ENCODE results near the gene PNMT.

The PNMT gene

GRCh38 chr17:39674179-39674578, 5.9 kb downstream of the PNMT start:
- no peaks in the 10 kb centered on the region for H3K9me3 ChIP-seq (ENCODE audit: insufficient read depth, low read depth, low read length)
- WGBS = 90% methylated on average over 5 of the region's 5 CpGs
- peaks cover 7% of the 10 kb centered on the region; the same call in 1 of the 2 replicates for H3K36me3 ChIP-seq (ENCODE audit: insufficient read depth, low read length)
- H3K27ac ChIP-seq (ENCODE audit: low read depth, low read length) = no peak overlapping the region
- H3K27me3 ChIP-seq (ENCODE audit: insufficient read depth, low read length) = peaks cover 7% of the 10 kb centered on the region
- H3K9ac ChIP-seq (ENCODE audit: low read depth, low read length) = no peak overlapping the region
- H3K4me3 ChIP-seq (ENCODE audit: low read length) = no peak overlapping the region
- no peaks in the 10 kb centered on the region; the same call in 1 of the 2 replicates for H3K4me1 ChIP-seq (ENCODE audit: insufficient read depth, low read length)

GRCh38 chr17:39674702-39675389, 6.6 kb downstream of the PNMT start:
- H3K9ac ChIP-seq (ENCODE audit: low read depth, low read length) = no peak overlapping the region
- 62% methylated on average over 11 of the region's 11 CpGs for WGBS
- H3K4me3 ChIP-seq (ENCODE audit: low read length) = no peak overlapping the region
- no peaks in the 10 kb centered on the region; the same call in 1 of the 2 replicates for H3K4me1 ChIP-seq (ENCODE audit: insufficient read depth, low read length)
- H3K27me3 ChIP-seq (ENCODE audit: insufficient read depth, low read length) = peaks cover under 1% of the 10 kb centered on the region; the same call in 1 of the 2 replicates
- peaks cover 7% of the 10 kb centered on the region; the same call in 1 of the 2 replicates for H3K36me3 ChIP-seq (ENCODE audit: insufficient read depth, low read length)
- H3K9me3 ChIP-seq (ENCODE audit: insufficient read depth, low read depth, low read length) = no peaks in the 10 kb centered on the region
- no peak overlapping the region for H3K27ac ChIP-seq (ENCODE audit: low read depth, low read length)

GRCh38 chr17:39675390-39676082, 7.3 kb downstream of the PNMT start:
- Histone ChIP-seq H3K9me3 (ENCODE audit: insufficient read depth, low read depth, low read length) (no peaks in the 10 kb centered on the region), H3K27me3 (ENCODE audit: insufficient read depth, low read length) (no peaks in the 10 kb centered on the region), H3K36me3 (ENCODE audit: insufficient read depth, low read length) (peaks cover 7% of the 10 kb centered on the region), H3K4me3 (ENCODE audit: low read length) (no peak overlapping the region), H3K27ac (ENCODE audit: low read depth, low read length) (no peak overlapping the region), H3K9ac (ENCODE audit: low read depth, low read length) (no peak overlapping the region), H3K4me1 (ENCODE audit: insufficient read depth, low read length) (no peaks in the 10 kb centered on the region; the same call in 1 of the 2 replicates)
- WGBS = 86% methylated on average over 10 of the region's 10 CpGs

- Histone ChIP-seq H3K36me3 (ENCODE audit: insufficient read depth, low read length) (peaks cover 14% of the 10 kb centered on the region), H3K4me1 (ENCODE audit: insufficient read depth, low read length) (no peaks in the 10 kb centered on the region; the same call in 1 of the 2 replicates), H3K9ac (ENCODE audit: low read depth, low read length) (no peak overlapping the region), H3K27ac (ENCODE audit: low read depth, low read length) (no peak overlapping the region), H3K4me3 (ENCODE audit: low read length) (no peak overlapping the region), H3K9me3 (ENCODE audit: insufficient read depth, low read depth, low read length) (no peaks in the 10 kb centered on the region), H3K27me3 (ENCODE audit: insufficient read depth, low read length) (no peaks in the 10 kb centered on the region)
- WGBS = 88% methylated on average over 7 of the region's 7 CpGs
Measured at GRCh38 chr17:39676198-39676819, 8.1 kb downstream of the PNMT start.

- WGBS = 91% methylated on average over 6 of the region's 8 CpGs
- Histone ChIP-seq H3K27ac (ENCODE audit: low read depth, low read length) (no peak overlapping the region), H3K9me3 (ENCODE audit: insufficient read depth, low read depth, low read length) (no peaks in the 10 kb centered on the region), H3K27me3 (ENCODE audit: insufficient read depth, low read length) (no peaks in the 10 kb centered on the region), H3K4me3 (ENCODE audit: low read length) (no peak overlapping the region), H3K9ac (ENCODE audit: low read depth, low read length) (no peak overlapping the region), H3K36me3 (ENCODE audit: insufficient read depth, low read length) (peaks cover 15% of the 10 kb centered on the region), H3K4me1 (ENCODE audit: insufficient read depth, low read length) (no peaks in the 10 kb centered on the region; the same call in 1 of the 2 replicates)
Measured at GRCh38 chr17:39677072-39677471, 8.8 kb downstream of the PNMT start.

GRCh38 chr17:39677542-39678339, 9.5 kb downstream of the PNMT start:
- Histone ChIP-seq H3K27me3 (ENCODE audit: insufficient read depth, low read length) (no peaks in the 10 kb centered on the region), H3K4me1 (ENCODE audit: insufficient read depth, low read length) (no peaks in the 10 kb centered on the region; the same call in 1 of the 2 replicates), H3K36me3 (ENCODE audit: insufficient read depth, low read length) (peaks cover 15% of the 10 kb centered on the region), H3K9me3 (ENCODE audit: insufficient read depth, low read depth, low read length) (no peaks in the 10 kb centered on the region), H3K27ac (ENCODE audit: low read depth, low read length) (no peak overlapping the region), H3K4me3 (ENCODE audit: low read length) (no peak overlapping the region), H3K9ac (ENCODE audit: low read depth, low read length) (no peak overlapping the region)
- WGBS = 92% methylated on average over 13 of the region's 13 CpGs

GRCh38 chr17:39678340-39679116, 10.3 kb downstream of the PNMT start:
- Histone ChIP-seq H3K4me3 (ENCODE audit: low read length) (no peak overlapping the region), H3K27me3 (ENCODE audit: insufficient read depth, low read length) (no peaks in the 10 kb centered on the region), H3K27ac (ENCODE audit: low read depth, low read length) (no peak overlapping the region), H3K9ac (ENCODE audit: low read depth, low read length) (no peak overlapping the region), H3K36me3 (ENCODE audit: insufficient read depth, low read length) (peaks cover 21% of the 10 kb centered on the region), H3K9me3 (ENCODE audit: insufficient read depth, low read depth, low read length) (no peaks in the 10 kb centered on the region), H3K4me1 (ENCODE audit: insufficient read depth, low read length) (no peaks in the 10 kb centered on the region; the same call in 1 of the 2 replicates)
- WGBS = 84% methylated on average over 13 of the region's 13 CpGs

- H3K9ac ChIP-seq (ENCODE audit: low read depth, low read length) = no peak overlapping the region
- H3K4me3 ChIP-seq (ENCODE audit: low read length) = no peak overlapping the region
- peaks cover 28% of the 10 kb centered on the region for H3K36me3 ChIP-seq (ENCODE audit: insufficient read depth, low read length)
- H3K9me3 ChIP-seq (ENCODE audit: insufficient read depth, low read depth, low read length) = no peaks in the 10 kb centered on the region
- no peaks in the 10 kb centered on the region; the same call in 1 of the 2 replicates for H3K4me1 ChIP-seq (ENCODE audit: insufficient read depth, low read length)
- H3K27ac ChIP-seq (ENCODE audit: low read depth, low read length) = no peak overlapping the region
- no peaks in the 10 kb centered on the region for H3K27me3 ChIP-seq (ENCODE audit: insufficient read depth, low read length)
- 86% methylated on average over 12 of the region's 12 CpGs for WGBS
Measured at GRCh38 chr17:39679521-39680192, 11.4 kb downstream of the PNMT start.

- Histone ChIP-seq H3K27ac (ENCODE audit: low read depth, low read length) (no peak overlapping the region), H3K36me3 (ENCODE audit: insufficient read depth, low read length) (peaks cover 20% of the 10 kb centered on the region; the same call in 1 of the 2 replicates), H3K9me3 (ENCODE audit: insufficient read depth, low read depth, low read length) (no peaks in the 10 kb centered on the region), H3K27me3 (ENCODE audit: insufficient read depth, low read length) (no peaks in the 10 kb centered on the region), H3K4me1 (ENCODE audit: insufficient read depth, low read length) (peaks cover 7% of the 10 kb centered on the region), H3K4me3 (ENCODE audit: low read length) (no peak overlapping the region), H3K9ac (ENCODE audit: low read depth, low read length) (no peak overlapping the region)
- WGBS = 92% methylated on average over 9 of the region's 9 CpGs
Measured at GRCh38 chr17:39683295-39683939, 15.2 kb downstream of the PNMT start.

Measured in HUES64 (cell line).